Loucy (cell line): ENCODE data around the gene MRPS17.

Source experiments
- H2AFZ ChIP-seq: fragments of 200-600 bp; sonication (generic); 2 replicates; pipeline ENCODE4 v1.6.0; 2016; ENCODE audit warnings: antibody characterized with exemption, mild to moderate bottlenecking, low read length, moderate library complexity
- H3F3A ChIP-seq: fragments of 200-600 bp; 2 replicates; pipeline ENCODE4 v1.6.0; 2016; ENCODE audit warnings: antibody characterized with exemption, low read depth, mild to moderate bottlenecking
- H3K27me3 ChIP-seq: fragments of 200-600 bp; sonication (generic); 2 replicates; pipeline ENCODE4 v1.6.1; 2014; ENCODE audit warnings: low read length, mild to moderate bottlenecking; ENCODE audit not compliant: insufficient read depth, poor library complexity, severe bottlenecking
- H3K36me3 ChIP-seq: fragments of 200-600 bp; sonication (generic); 2 replicates; pipeline ENCODE4 v1.6.1; 2016; ENCODE audit warnings: low read length; ENCODE audit not compliant: insufficient read depth
- H3K4me1 ChIP-seq: fragments of 200-600 bp; sonication (generic); 2 replicates; pipeline ENCODE4 v1.5.1; 2014; ENCODE audit warnings: low read length, mild to moderate bottlenecking; ENCODE audit not compliant: insufficient read depth, poor library complexity, severe bottlenecking
- H3K4me2 ChIP-seq: fragments of 200-600 bp; sonication (generic); 2 replicates; pipeline ENCODE4 v1.6.0; 2014; ENCODE audit warnings: antibody characterized with exemption, low read length, low read depth, mild to moderate bottlenecking; ENCODE audit not compliant: poor library complexity, severe bottlenecking
- H3K4me3 ChIP-seq: fragments of 200-600 bp; sonication (generic); 2 replicates; pipeline ENCODE4 v1.5.1; 2014; ENCODE audit warnings: low read length, mild to moderate bottlenecking, mixed read lengths; ENCODE audit not compliant: poor library complexity, severe bottlenecking
- H3K79me2 ChIP-seq: fragments of 200-600 bp; sonication (generic); 2 replicates; pipeline ENCODE4 v1.6.1; 2014; ENCODE audit warnings: low read length; ENCODE audit not compliant: insufficient read depth
- H3K9ac ChIP-seq: fragments of 200-600 bp; sonication (generic); 2 replicates; pipeline ENCODE4 v1.6.0; 2014; ENCODE audit warnings: mild to moderate bottlenecking, low read depth, low read length, moderate library complexity; ENCODE audit not compliant: poor library complexity, severe bottlenecking
- H3K9me2 ChIP-seq: fragments of 200-600 bp; sonication (generic); replicated peaks from 2 replicates; pipeline ENCODE4 v1.6.1; 2016; ENCODE audit warnings: low read depth, low read length, mixed read lengths
- H3K9me3 ChIP-seq: fragments of 200-600 bp; sonication (generic); 2 replicates; pipeline ENCODE4 v1.6.1; 2014; ENCODE audit warnings: mild to moderate bottlenecking, antibody characterized with exemption, low read length, low read depth; ENCODE audit not compliant: insufficient read depth
- H4K20me1 ChIP-seq: fragments of 200-600 bp; sonication (generic); 2 replicates; pipeline ENCODE4 v1.6.0; 2014; ENCODE audit warnings: antibody characterized with exemption, low read length, mild to moderate bottlenecking; ENCODE audit not compliant: insufficient read depth, poor library complexity, severe bottlenecking
- EZH2phosphoT487 ChIP-seq: fragments of 200-600 bp; IDR thresholded peaks from 2 replicates; pipeline ENCODE4 v1.6.1; 2018; ENCODE audit warnings: antibody characterized with exemption, mild to moderate bottlenecking, moderate library complexity, borderline replicate concordance
- TF ChIP-seq, protein P1 (sequence below): fragments of 200-600 bp; sonication (generic); conservative IDR thresholded peaks from 2 replicates; pipeline ENCODE4 v1.5.1; 2014; ENCODE audit warnings: mild to moderate bottlenecking, antibody characterized with exemption, low read length

MRPS17 gene

DNA sequence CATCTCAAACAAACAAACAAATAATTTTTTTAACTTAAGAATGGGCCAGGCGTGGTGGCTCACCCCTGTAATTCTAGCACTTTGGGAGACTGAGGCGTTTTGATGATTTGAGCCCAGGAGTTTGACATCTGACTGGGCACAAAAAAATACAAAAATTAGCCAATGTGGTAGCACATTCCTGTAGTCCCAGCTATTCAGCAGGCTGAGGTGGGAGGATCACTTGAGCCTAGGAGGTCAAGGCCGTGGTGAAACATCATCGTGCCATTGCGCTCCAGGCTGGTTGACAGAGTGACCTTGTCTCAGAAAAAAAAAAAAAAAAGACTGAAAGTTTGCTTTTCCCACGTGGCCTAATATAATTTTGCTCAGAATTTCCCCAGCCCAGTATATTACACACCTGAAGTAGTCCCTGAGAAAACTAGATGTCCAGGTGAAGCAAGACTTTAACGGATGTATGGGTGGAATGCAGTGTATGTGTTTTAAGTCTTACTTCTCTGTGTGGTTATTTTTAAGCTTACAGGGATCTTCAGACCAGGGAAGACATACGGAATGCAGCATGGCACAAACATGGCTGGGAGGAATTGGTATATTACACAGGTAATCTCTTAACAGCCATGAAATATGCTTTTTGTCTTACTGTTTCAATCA, 45.3 kb downstream of the MRPS17 start:
- Histone ChIP-seq H3K79me2 (no peaks in the 10 kb centered on the region), H3K4me3 (no peak overlapping the region), H3K9me3 (no peaks in the 10 kb centered on the region), H2AFZ (no peak overlapping the region), H3K9ac (no peak overlapping the region), H4K20me1 (no peaks in the 10 kb centered on the region), H3K9me2 (no peaks in the 10 kb centered on the region), H3F3A (no peaks in the 10 kb centered on the region), H3K4me1 (no peaks in the 10 kb centered on the region), H3K27me3 (no peaks in the 10 kb centered on the region), H3K36me3 (peaks cover 35% of the 10 kb centered on the region; the same call in 1 of the 2 replicates), H3K4me2 (no peak overlapping the region)
- TF ChIP-seq, protein P1, sequence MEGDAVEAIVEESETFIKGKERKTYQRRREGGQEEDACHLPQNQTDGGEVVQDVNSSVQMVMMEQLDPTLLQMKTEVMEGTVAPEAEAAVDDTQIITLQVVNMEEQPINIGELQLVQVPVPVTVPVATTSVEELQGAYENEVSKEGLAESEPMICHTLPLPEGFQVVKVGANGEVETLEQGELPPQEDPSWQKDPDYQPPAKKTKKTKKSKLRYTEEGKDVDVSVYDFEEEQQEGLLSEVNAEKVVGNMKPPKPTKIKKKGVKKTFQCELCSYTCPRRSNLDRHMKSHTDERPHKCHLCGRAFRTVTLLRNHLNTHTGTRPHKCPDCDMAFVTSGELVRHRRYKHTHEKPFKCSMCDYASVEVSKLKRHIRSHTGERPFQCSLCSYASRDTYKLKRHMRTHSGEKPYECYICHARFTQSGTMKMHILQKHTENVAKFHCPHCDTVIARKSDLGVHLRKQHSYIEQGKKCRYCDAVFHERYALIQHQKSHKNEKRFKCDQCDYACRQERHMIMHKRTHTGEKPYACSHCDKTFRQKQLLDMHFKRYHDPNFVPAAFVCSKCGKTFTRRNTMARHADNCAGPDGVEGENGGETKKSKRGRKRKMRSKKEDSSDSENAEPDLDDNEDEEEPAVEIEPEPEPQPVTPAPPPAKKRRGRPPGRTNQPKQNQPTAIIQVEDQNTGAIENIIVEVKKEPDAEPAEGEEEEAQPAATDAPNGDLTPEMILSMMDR, result no peak

DNA sequence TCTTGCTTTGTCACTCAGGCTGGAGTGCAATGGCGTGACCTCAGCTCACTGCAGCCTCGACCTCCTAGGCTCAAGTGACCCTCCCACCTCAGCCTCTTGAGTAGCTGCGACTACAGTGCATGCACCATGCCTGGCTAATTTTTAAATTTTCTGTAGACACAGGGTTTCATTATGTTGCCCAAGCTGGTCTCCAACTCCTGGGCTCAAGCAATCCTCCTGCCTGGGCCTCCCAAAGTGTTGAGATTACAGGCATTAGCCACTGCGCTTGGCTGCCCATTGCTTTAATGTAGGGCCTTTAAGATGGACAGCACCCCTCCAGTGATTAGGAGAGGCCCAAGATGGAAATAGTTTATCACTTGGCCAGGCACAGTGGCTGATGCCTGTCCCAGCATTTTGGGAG, 52.1 kb downstream of the MRPS17 start:
- no peak for TF ChIP-seq EZH2phosphoT487
- TF ChIP-seq, protein P1, result no peak
- Histone ChIP-seq H3K4me3 (no peak overlapping the region), H3K79me2 (no peaks in the 10 kb centered on the region), H3K4me1 (no peaks in the 10 kb centered on the region), H3K9me2 (no peaks in the 10 kb centered on the region), H3K27me3 (no peaks in the 10 kb centered on the region), H4K20me1 (no peaks in the 10 kb centered on the region), H3K4me2 (no peak overlapping the region), H3K9me3 (no peaks in the 10 kb centered on the region), H2AFZ (no peak overlapping the region), H3K9ac (no peak overlapping the region), H3F3A (no peaks in the 10 kb centered on the region), H3K36me3 (peaks cover 10% of the 10 kb centered on the region; the same call in 1 of the 2 replicates)
